Muscle layer of duodenum (tissue), 2 donors: Measurements from ENCODE around the gene NAT14.
A peak's percentile ranks its signal among the peaks of the same experiment; 100 is the strongest.
"Not testable (repeated sequence)": the region's sequence is repeated elsewhere in the genome, so short reads cannot be mapped to it uniquely, and the experiment has no call there.

Experiments used
- H3K27ac ChIP-seq: one replicate; pipeline ENCODE4 v1.7.0; 2013; ENCODE audit warnings: mild to moderate bottlenecking, low read length
- H3K27me3 ChIP-seq: one replicate; pipeline ENCODE4 v1.7.0; 2013; ENCODE audit warnings: low read depth, mild to moderate bottlenecking, control low read depth, low read length
- H3K36me3 ChIP-seq, 2 donors: one replicate each; pipeline ENCODE4 v1.7.0; 2013; ENCODE audit warnings: low read length in 2 of 2, control low read depth in 1 of 2, mild to moderate bottlenecking in 1 of 2; ENCODE audit not compliant: insufficient read depth in 2 of 2, control insufficient read depth in 1 of 2
- H3K4me1 ChIP-seq, 2 donors: one replicate each; pipeline ENCODE4 v1.7.0; 2013; ENCODE audit warnings: low read length in 2 of 2, mild to moderate bottlenecking in 2 of 2, control low read depth in 1 of 2, moderate library complexity in 1 of 2; ENCODE audit not compliant: insufficient read depth in 2 of 2, control insufficient read depth in 1 of 2
- H3K4me3 ChIP-seq, 2 donors: one replicate each; pipeline ENCODE4 v1.7.0; 2013; ENCODE audit warnings: low read length in 2 of 2, low read depth in 1 of 2, mild to moderate bottlenecking in 1 of 2
- H3K9me3 ChIP-seq, 2 donors: one replicate each; pipeline ENCODE4 v1.7.0; 2013; ENCODE audit warnings: low read length in 2 of 2, control low read depth in 1 of 2, mild to moderate bottlenecking in 1 of 2; ENCODE audit not compliant: control insufficient read depth in 1 of 2
- donor health status: healthy.

NAT14 gene

DNA sequence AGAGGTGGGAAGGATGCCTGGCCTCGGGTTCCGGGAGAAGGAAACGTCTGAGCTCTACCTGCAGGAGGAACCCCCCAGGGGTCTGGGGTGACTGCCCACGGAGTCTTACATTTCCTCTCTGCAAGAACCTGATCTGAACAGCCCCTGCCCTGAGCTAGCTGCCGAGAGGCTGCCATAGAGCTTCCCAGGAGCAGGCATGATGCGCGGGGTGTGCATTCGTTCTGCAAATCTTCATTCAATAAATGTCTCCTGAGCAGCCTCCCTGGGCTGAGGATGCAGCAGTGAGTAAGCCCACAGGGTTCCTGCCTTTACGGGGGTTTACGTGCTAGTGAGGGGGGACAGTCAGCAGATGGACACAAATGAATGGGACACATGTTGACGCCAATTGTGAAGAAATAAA is 40.3 kb upstream of the NAT14 start:
- Histone ChIP-seq H3K4me3 (no peak overlapping the region), H3K36me3 (no peaks in the 10 kb centered on the region), H3K27ac (no peak overlapping the region), H3K9me3 (no peaks in the 10 kb centered on the region), H3K27me3 (peaks cover 53% of the 10 kb centered on the region), H3K4me1 (peaks cover 0 to 12% of the 10 kb centered on the region in 2 donors)

DNA sequence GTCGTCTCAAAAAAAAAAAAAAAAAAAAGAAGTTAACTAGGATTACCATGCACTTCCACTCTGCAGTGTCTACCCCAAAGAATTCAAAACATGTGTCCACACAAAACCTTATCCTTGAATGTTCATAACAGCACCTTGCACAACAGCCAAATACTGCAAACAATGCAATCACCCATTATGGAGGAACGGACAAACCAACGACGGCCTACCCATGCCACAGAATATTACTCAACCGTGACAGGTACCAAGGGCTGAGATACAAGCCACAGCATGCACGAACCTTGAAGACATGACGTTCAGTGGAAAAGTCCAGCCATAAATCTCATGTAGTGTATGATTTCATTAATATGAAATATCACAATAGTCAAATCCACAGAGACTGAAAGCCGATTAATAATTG is 38.9 kb upstream of the NAT14 start:
- H3K9me3 ChIP-seq = no peaks in the 10 kb centered on the region
- no peak overlapping the region for H3K4me3 ChIP-seq
- no peak overlapping the region for H3K27ac ChIP-seq
- H3K4me1 ChIP-seq = peaks cover 0 to 10% of the 10 kb centered on the region in 2 donors
- peaks cover 51% of the 10 kb centered on the region for H3K27me3 ChIP-seq
- no peaks in the 10 kb centered on the region for H3K36me3 ChIP-seq

DNA sequence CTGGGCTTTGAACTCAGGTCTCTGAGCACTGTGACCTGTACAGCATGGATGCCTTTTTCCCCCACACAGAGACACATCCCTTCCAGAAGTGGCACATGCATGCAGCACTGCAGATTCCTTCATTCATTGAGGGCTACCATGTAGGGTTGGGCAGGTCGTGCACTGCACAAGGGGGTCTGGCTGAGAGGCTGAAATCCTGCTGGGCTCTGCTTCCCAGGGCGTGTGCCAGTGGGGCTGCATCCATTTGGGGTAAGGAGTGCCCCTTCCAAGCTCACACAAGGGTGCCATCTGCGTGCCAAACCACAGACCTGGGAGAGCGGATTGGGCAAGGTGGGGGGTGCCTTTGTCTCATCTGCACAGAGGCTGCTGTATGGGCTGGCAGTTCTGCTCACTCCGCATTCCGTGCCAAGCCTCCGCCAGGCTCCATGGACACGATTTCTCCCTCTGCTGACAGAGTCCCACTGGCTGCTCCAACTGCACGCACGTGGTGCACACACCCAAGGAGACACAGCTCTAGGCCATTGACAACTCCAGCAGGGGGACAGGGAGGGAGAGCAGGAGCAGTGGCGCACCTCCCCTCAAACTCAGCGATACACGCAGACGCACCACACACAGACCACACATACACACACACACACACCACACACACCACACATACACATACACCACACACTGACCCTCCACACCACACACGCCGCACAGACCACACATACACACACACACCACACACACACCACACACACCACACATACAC is 37.4 kb upstream of the NAT14 start:
- Histone ChIP-seq H3K27me3 (peaks cover 47% of the 10 kb centered on the region), H3K27ac (no peak overlapping the region), H3K4me1 (peaks cover 0 to 13% of the 10 kb centered on the region in 2 donors), H3K9me3 (no peaks in the 10 kb centered on the region), H3K36me3 (no peaks in the 10 kb centered on the region), H3K4me3 (no peak overlapping the region)

DNA sequence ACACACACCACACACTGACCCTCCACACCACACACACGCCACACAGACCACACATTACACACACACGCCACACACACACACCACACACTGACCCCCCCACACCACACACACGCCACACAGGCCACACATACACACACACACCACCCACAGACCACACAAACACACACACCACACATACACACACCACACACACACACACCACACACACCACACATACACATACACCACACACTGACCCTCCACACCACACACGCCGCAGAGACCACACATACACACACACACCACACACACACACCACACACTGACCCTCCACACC is 36.9 kb upstream of the NAT14 start:
- H3K36me3 ChIP-seq, H3K4me3 ChIP-seq, H3K27ac ChIP-seq, H3K9me3 ChIP-seq: not testable (repeated sequence)
- Histone ChIP-seq H3K4me1 (peaks cover 0 to 13% of the 10 kb centered on the region in 2 donors), H3K27me3 (peaks cover 47% of the 10 kb centered on the region)

DNA sequence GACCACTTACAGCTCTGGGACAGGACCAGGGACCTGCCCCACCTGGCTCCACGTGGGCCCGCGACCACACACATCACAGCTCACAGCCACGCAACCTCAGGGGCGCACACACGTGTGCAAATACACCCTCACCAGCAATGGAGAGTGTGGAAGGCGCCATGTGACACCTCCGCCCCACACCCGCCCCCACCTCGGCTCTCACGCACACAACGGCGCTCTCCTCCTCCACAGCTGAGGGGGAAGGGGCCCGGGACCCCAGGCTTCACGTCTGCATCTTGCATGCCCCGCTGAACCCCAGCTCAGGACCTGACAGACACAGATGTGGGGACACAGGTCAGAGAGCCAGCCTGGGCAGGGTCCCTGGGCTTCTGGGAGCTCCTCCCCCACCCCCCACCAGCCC is 35.5 kb upstream of the NAT14 start:
- H3K27me3 ChIP-seq = peaks cover 36% of the 10 kb centered on the region
- H3K27ac ChIP-seq = no peak overlapping the region
- no peaks in the 10 kb centered on the region for H3K9me3 ChIP-seq
- H3K4me1 ChIP-seq = peaks cover 0 to 13% of the 10 kb centered on the region in 2 donors
- peaks cover 0 to 7% of the 10 kb centered on the region in 2 donors for H3K36me3 ChIP-seq
- H3K4me3 ChIP-seq = no peak overlapping the region

DNA sequence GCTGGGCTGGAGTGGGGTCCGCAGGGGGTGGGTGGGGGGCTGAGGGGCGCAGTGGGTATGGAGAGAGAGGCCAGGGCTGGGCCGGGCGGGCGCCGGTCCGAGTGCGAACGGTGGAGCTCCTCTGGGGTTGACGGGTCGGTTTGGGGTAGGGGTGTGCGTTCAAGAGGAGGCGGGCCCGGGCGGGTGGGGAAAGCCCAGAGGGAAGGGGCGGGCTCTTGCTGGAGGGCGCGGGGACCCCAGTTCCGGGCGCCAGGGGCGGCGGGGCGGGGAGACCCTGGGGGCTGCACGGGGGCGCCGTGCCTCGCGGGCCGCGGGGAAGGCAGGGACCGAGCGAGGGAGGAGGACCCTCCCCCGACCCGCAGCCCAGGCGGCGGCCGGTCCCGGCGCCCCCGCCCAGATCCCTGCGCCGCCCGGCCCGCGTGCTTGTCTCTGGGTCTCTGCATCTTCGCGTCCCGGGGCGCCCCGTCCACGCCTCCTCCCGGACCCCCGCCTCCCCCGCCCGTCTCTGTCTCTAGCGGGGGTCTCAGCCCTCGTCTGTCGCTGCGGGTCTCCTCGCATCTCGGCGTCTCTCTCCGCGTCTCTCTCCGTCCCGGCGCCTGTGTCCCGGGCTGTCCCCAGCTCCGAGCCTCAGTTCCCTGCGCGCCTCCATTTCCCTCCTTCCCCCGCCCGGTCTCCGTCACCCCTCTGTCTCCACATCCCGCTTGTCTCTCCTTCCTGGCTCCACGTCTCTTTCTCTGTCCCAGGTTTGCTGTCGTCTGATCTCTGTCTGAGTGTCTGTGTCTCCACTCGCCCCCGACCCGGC is 33.6 kb upstream of the NAT14 start:
- Histone ChIP-seq H3K9me3 (no peaks in the 10 kb centered on the region), H3K36me3 (peaks cover 0 to 20% of the 10 kb centered on the region in 2 donors), H3K27me3 (peaks cover 27% of the 10 kb centered on the region), H3K27ac (no peak overlapping the region), H3K4me1 (peaks cover 0 to 13% of the 10 kb centered on the region in 2 donors), H3K4me3 (peak overlapping the region in 1 of 2 donors; percentile 35)

DNA sequence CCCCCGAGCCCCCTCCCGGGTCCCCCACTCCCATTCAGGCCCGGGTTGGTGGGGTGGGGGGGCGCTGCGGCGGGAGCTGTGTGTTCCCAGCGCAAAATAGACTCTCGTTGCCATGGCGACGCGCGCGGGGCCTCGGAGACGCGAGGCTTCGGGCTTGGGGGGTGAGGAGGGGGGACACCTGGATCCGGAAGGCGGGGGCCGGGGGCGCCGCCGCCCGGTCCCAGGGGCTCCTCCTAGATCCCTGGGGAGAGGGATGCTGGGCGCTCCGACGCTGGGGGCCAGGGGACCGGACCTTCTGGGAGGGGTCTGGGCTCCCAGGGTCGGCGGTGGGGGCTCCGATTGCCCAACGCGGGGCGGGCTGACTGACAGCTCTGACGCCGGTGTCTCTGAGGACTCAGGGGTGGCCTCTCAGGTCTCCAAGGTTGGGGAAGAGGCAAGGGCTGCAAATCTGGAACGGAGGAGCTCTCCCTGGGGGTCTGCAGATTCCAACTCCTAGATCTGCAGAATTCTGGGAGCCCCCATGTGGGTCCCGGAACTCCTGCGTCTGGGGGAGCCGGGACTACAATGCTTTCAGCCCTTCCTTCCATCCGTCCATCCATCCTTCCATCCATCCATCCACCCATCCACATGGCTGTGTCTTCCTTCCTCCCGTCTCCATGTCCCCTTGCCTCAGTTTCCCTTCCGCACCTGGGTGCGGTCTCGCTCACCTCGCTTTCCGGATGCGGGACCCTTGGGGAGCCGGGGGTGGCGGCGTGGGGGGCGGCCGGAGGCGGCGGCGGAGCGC is 32.8 kb upstream of the NAT14 start:
- no peaks in the 10 kb centered on the region for H3K9me3 ChIP-seq
- H3K36me3 ChIP-seq = peaks cover 0 to 22% of the 10 kb centered on the region in 2 donors
- H3K4me3 ChIP-seq = peak overlapping the region in 1 of 2 donors; percentile 35
- peaks cover 0 to 13% of the 10 kb centered on the region in 2 donors for H3K4me1 ChIP-seq
- H3K27ac ChIP-seq = no peak overlapping the region
- H3K27me3 ChIP-seq = peaks cover 26% of the 10 kb centered on the region

DNA sequence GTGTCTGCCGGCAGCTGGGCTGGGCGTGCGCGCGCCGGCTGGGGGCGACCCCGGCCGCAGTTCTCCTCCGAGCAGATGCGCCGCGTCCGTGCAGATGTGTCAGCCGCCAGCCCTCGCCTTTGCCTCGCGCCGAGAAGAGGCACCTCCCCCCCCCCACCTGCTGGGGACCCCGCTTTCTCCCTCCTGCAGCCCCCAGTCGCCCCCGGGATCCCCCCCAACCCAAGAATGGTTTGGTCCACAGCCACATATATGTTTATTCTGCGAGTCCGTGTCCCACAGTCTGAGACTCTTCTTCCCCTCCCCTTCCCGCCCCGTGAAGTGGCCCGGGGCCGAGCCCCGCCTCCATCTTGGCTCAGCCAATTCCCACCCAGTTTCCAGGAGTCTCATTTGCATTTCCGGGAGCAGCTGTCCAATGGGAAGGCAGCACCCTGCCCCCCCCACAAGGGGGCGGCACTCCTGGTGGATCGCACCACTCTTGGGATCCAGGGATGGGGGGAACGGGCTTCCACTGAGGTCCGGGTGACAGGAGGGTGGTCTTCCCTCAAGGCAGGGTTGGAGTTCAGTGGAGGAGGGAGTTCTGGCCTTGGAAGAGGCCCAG is 32.1 kb upstream of the NAT14 start:
- no peak overlapping the region for H3K4me3 ChIP-seq
- H3K4me1 ChIP-seq = peaks cover 0 to 13% of the 10 kb centered on the region in 2 donors

DNA sequence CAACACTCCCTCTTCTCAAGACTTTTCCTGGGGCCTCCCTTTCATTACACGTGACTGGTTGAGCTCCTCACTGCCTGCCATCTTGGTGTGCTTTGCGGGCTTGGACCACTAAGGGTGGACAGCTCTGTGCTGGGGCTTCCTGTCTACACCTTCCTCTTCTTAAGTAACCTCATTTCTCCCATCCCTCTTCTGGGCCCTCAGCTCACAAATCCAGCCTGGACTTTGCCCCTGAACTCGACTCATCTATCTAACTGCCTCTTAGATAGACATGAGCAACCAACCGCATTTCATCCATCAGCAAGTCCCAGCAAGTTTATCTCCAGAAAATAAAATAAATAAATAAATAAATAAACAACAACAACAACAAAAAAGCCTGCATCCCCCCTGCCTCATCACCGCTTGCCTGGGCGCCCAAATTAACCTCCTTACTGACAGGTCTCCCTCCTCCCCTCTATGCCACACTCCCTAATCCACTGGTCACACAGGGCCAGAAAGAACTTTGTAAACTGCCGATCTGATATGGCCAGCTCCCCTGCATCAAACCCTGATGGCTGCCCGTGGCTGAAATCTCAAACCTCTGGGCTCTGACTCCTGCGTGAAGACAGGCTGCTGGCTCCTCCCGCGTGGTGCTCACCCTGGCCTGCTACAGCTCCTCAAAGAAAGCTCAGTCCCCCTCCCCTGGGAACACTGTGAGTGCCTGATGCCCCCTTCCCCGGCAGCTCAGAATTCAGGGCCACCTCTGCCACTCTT is 31.3 kb upstream of the NAT14 start:
- no peaks in the 10 kb centered on the region for H3K9me3 ChIP-seq
- H3K27ac ChIP-seq = no peak overlapping the region
- no peak overlapping the region for H3K4me3 ChIP-seq
- H3K4me1 ChIP-seq = peaks cover 0 to 13% of the 10 kb centered on the region in 2 donors
- H3K36me3 ChIP-seq = peaks cover 0 to 22% of the 10 kb centered on the region in 2 donors
- H3K27me3 ChIP-seq = peaks cover 24% of the 10 kb centered on the region

More for the DNA sequence above, 32.1 kb upstream of the NAT14 start:
- no peak overlapping the region for H3K27ac ChIP-seq
- H3K9me3 ChIP-seq = no peaks in the 10 kb centered on the region
- H3K27me3 ChIP-seq = peaks cover 24% of the 10 kb centered on the region
- peaks cover 0 to 22% of the 10 kb centered on the region in 2 donors for H3K36me3 ChIP-seq

DNA sequence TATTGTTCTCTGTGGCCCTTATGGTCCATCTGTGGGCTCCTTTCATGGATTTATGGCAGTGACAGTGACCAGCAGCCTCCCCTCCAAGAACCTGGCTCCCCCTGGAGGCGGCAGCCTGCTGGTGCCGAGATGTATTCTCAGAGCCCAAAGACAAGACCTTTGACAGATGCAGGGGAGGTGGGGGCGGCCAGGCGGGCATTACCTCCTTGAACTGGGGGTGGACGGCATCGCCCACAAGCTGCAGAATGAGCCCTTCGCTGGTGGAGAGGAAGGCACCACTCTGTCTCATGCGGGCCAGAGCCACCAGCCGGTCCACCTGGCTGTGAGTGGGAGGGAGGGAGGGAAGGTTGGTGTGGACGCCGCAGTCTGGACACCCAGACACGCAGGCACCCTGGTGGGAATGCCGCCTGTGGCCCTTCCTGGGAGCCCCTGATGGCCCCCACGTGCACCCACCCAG is 30.2 kb upstream of the NAT14 start:
- no peak overlapping the region for H3K4me3 ChIP-seq
- peaks cover 14% of the 10 kb centered on the region for H3K27me3 ChIP-seq
- H3K4me1 ChIP-seq = peaks cover 0 to 18% of the 10 kb centered on the region in 2 donors
- no peak overlapping the region for H3K27ac ChIP-seq
- H3K9me3 ChIP-seq = no peaks in the 10 kb centered on the region
- H3K36me3 ChIP-seq = peaks cover 0 to 22% of the 10 kb centered on the region in 2 donors
